Spleen (tissue), 11 donors: ENCODE measurements around the gene PARP6. TPM values are rescaled to one million over a fixed set of nuclear protein-coding genes. Genes with fewer than 3 reads are reported as not detected.

ENCODE experiments used
- DNase-seq: peaks from one replicate; pipeline ENCODE4 v3.0.0-alpha.2; 2020
- H3K27ac ChIP-seq, 8 donors: fragments of 200-600 bp; sonication (generic) in 7 of 8; 1 replicate in 4 of 8; 2 replicates in 4 of 8; pipeline versions ENCODE4 v1.5.0 to v1.8.0; 2016 to 2021; ENCODE audit warnings: inconsistent platforms in 4 of 8, mild to moderate bottlenecking in 4 of 8, moderate library complexity in 1 of 8
- H3K27me3 ChIP-seq, 7 donors: fragments of 200-600 bp; sonication (generic) in 6 of 7; replicated peaks in 1 of 7; 1 replicate in 4 of 7; 2 replicates in 3 of 7; pipeline versions ENCODE4 v1.5.0 to v1.8.0; 2016 to 2021; ENCODE audit warnings: inconsistent platforms in 3 of 7, mild to moderate bottlenecking in 1 of 7
- H3K36me3 ChIP-seq, 6 donors: fragments of 200-600 bp; sonication (generic) in 5 of 6; 1 replicate in 4 of 6; 2 replicates in 2 of 6; pipeline versions ENCODE4 v1.5.0 to v1.8.0; 2016 to 2021; ENCODE audit warnings: inconsistent platforms in 2 of 6
- H3K4me1 ChIP-seq, 6 donors: fragments of 200-600 bp; sonication (generic) in 5 of 6; 1 replicate in 3 of 6; 2 replicates in 3 of 6; pipeline versions ENCODE4 v1.5.0 to v1.8.0; 2016 to 2021; ENCODE audit warnings: inconsistent platforms in 3 of 6
- H3K4me3 ChIP-seq, 8 donors: fragments of 200-600 bp; sonication (generic) in 7 of 8; 1 replicate in 4 of 8; 2 replicates in 4 of 8; pipeline versions ENCODE4 v1.5.0 to v1.8.0; 2016 to 2021; ENCODE audit warnings: inconsistent platforms in 4 of 8, mild to moderate bottlenecking in 4 of 8, moderate library complexity in 2 of 8
- H3K9me3 ChIP-seq, 8 donors: fragments of 200-600 bp; sonication (generic) in 7 of 8; 1 replicate in 4 of 8; 2 replicates in 4 of 8; pipeline versions ENCODE4 v1.5.0 to v1.8.0; 2016 to 2021; ENCODE audit warnings: inconsistent platforms in 4 of 8
- POLR2A ChIP-seq, 3 donors: fragments of 450-650 bp; IDR thresholded peaks; one replicate each; pipeline ENCODE4 v1.5.1; 2017; ENCODE audit warnings: antibody characterized with exemption in 3 of 3, mild to moderate bottlenecking in 1 of 3
- POLR2AphosphoS5 ChIP-seq, 3 donors: sonication (generic); formaldehyde crosslinking; IDR thresholded peaks; one replicate each; pipeline ENCODE4 v1.5.1; 2017; ENCODE audit warnings: antibody characterized with exemption in 3 of 3
- WGBS, 5 donors: extraction: QIAGEN DNeasy Blood & Tissue Kit in 3 of 5; methylation state at CpG; one replicate each; pipeline versions ENCODE4 v1.1.5 to v1.1.7; 2013 to 2018; 5-methylcytosine and 5-hydroxymethylcytosine counted together
- intact Hi-C: fragments of 100-400 bp; cut with DNase I; formaldehyde crosslinking; loops from one replicate; pipeline ENCODE4 v1.15.0; 2023; ENCODE audit warnings: low total_unique reads
- polyA plus RNA-seq, 3 donors: library from polyadenylated mRNA; stranded (reverse); fragments of 200-250 nt; gene quantifications; one replicate each; pipeline ENCODE4 v1.2.1, GENCODE V29; 2013
- total RNA-seq, 7 donors: library from RNA; depleted of rRNA in 3 of 7; stranded (reverse); fragments of >200 nt in 3 of 7; fragmentation: NEBNext Ultra II Directional in 4 of 7; extraction: Animal tissue kit (Norgen Biotek cat#: 25700) in 4 of 7; gene quantifications; one replicate each; pipeline versions ENCODE4 v1.1.0 to v1.2.1, GENCODE V29; 2016 to 2021
- TF ChIP-seq, protein P1 (sequence below), 11 experiments: fragments of 200-600 bp in 7 of 11; fragments of 450-650 bp in 4 of 11; sonication (generic) in 4 of 11; IDR thresholded peaks in 8 of 11; conservative IDR thresholded peaks in 3 of 11; 1 replicate in 7 of 11; 2 replicates in 4 of 11; pipeline versions ENCODE4 v1.4.0 to v1.8.0; 2016 to 2021; ENCODE audit warnings: antibody characterized with exemption in 11 of 11, inconsistent platforms in 4 of 11, mild to moderate bottlenecking in 1 of 11
- donor health status: healthy with polysubstance abuse.
- donor health status: DM: no; HTN: no; CAD: no; lungs with moderate emphysema.
- donor health status: DM: no; HTN: no; CAD: no.
- donor health status: Bipolar disorder and iron deficiency.
- donor health status: healthy.
- donor health status: DM: no; HTN: no; CAD: no.
- donor health status: DM: yes; HTN: yes; CAD: no.

The PARP6 gene
- total and polyA plus RNA-seq, 10 donors, result 43.9 to 99.5 (median 69.1) TPM

DNA sequence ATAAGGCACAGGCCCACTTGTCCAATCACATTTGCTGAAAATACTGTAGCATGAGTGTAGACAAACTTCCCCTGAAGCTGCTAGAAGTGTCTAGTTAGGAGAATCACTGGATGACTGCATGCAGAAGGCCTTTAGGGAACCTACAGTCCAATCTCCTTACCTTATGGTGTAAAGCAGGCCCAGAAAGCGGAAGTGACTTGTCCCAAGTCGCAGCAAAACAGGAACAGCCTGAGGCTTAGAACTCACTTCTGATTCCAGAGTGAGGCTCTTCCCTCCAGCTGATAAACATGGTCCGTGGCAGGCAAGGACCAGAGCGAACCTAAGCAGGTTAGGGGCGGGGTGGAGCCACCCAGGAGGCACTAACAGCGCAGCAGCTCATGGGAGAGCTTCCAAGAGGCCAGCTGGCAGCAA is 77.2 kb downstream of the PARP6 start:
- Histone ChIP-seq H3K4me3 (no peak overlapping the region), H3K4me1 (peaks cover 0 to 45% (median 20%) of the 10 kb centered on the region in 6 donors), H3K9me3 (no peaks in the 10 kb centered on the region), H3K36me3 (peaks cover 8 to 23% (median 18%) of the 10 kb centered on the region in 6 donors), H3K27me3 (peaks cover 0 to 59% (median 16%) of the 10 kb centered on the region in 7 donors), H3K27ac (peak overlapping the region in 1 of 8 donors; percentile 42)
- 37 to 62% (median 43%) methylated on average over 5 to 6 of the region's 6 CpGs for WGBS, 5 donors
- no peak for DNase-seq
- no peak for TF ChIP-seq POLR2A (IDR thresholded peaks at IDR 0.05)
- TF ChIP-seq POLR2AphosphoS5 (IDR thresholded peaks at IDR 0.05), result peak in 1 of 3 donors; percentile 20
- intact Hi-C loops, result no loop called here

DNA sequence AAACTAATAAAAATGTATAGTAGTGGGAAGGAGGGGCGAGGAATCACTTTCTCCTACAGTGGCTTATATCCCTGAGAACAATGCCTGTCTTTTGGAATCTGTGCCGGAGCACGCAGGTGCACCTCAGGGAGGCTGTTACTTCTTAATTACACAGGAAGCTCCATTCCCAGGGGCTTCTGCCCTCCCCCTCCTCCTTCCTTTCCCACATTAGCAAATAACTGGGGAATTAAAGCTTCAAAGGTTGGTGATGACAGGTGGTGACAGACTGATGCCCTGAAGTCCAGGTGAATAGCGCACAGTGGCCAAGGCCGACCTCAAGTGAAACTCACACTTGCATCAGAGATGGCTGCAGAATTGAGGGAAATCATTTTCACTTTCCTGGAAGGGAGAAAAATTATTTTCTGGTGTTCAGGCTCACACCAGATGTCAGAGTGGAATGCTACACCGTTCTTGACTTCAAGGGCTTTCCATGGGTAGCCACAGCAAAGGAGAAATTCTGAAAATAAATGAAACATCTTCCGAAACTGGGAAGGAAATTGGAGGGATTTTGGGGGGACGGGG is 78.4 kb downstream of the PARP6 start:
- Histone ChIP-seq H3K4me3 (no peak overlapping the region), H3K9me3 (no peaks in the 10 kb centered on the region), H3K27me3 (peaks cover 0 to 67% (median 16%) of the 10 kb centered on the region in 7 donors), H3K27ac (no peak overlapping the region), H3K36me3 (peaks cover 4 to 11% (median 6%) of the 10 kb centered on the region in 6 donors), H3K4me1 (peaks cover 0 to 36% (median 19%) of the 10 kb centered on the region in 6 donors)
- DNase-seq, result peak; percentile 9
- 76 to 90% (median 89%) methylated on average over 8 of the region's 8 CpGs for WGBS, 5 donors
- no peak for TF ChIP-seq POLR2A (IDR thresholded peaks at IDR 0.05)
- TF ChIP-seq, protein P1, sequence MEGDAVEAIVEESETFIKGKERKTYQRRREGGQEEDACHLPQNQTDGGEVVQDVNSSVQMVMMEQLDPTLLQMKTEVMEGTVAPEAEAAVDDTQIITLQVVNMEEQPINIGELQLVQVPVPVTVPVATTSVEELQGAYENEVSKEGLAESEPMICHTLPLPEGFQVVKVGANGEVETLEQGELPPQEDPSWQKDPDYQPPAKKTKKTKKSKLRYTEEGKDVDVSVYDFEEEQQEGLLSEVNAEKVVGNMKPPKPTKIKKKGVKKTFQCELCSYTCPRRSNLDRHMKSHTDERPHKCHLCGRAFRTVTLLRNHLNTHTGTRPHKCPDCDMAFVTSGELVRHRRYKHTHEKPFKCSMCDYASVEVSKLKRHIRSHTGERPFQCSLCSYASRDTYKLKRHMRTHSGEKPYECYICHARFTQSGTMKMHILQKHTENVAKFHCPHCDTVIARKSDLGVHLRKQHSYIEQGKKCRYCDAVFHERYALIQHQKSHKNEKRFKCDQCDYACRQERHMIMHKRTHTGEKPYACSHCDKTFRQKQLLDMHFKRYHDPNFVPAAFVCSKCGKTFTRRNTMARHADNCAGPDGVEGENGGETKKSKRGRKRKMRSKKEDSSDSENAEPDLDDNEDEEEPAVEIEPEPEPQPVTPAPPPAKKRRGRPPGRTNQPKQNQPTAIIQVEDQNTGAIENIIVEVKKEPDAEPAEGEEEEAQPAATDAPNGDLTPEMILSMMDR (IDR thresholded peaks at IDR 0.05 in 8 of 11, conservative IDR thresholded peaks at IDR 0.05 in 3 of 11), result no peak
- no peak for TF ChIP-seq POLR2AphosphoS5 (IDR thresholded peaks at IDR 0.05)
- intact Hi-C loops, result no loop called here

DNA sequence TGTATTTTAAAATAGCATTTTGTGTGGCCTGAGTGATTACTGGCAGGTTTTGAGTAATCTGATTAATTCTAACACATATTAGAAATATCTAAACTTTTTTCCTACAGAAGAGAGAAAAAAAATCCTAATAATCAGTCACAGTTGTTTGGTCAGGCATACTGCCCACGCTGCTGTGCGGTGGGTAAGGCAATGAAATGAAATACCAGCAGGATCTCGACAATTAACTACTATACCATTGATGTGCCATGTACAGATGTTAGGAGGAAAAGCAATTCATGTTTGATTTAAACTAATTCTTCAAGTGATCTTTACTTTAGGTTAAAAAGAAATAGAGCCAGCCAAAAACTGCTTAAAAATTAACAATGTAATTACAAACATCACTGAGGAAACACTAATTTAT is 79.9 kb downstream of the PARP6 start:
- DNase-seq, result peak; percentile 14
- no peak overlapping the region for H3K4me3 ChIP-seq
- peaks cover 0 to 73% (median 12%) of the 10 kb centered on the region in 7 donors for H3K27me3 ChIP-seq
- no peak for TF ChIP-seq POLR2AphosphoS5 (IDR thresholded peaks at IDR 0.05)
- no peak for TF ChIP-seq POLR2A (IDR thresholded peaks at IDR 0.05)
- TF ChIP-seq, protein P1 (IDR thresholded peaks at IDR 0.05 in 8 of 11, conservative IDR thresholded peaks at IDR 0.05 in 3 of 11), result no peak
- H3K36me3 ChIP-seq, result no peaks in the 10 kb centered on the region
- intact Hi-C loops, result no loop called here
- no peaks in the 10 kb centered on the region for H3K9me3 ChIP-seq
- H3K27ac ChIP-seq, result no peak overlapping the region
- H3K4me1 ChIP-seq, result peaks cover 0 to 23% (median 15%) of the 10 kb centered on the region in 6 donors
- WGBS, 5 donors, result 87 to 95% (median 90%) methylated on average over 3 of the region's 3 CpGs

Other genes with a start within 250 kb of the PARP6 start
- 10 to 100 TPM; 45.0 to 80.9 (median 57.7) TPM for gene MYO9A, start 154.4 kb downstream of the PARP6 start, total RNA-seq
- 1 to 10 TPM; 1.7 to 2.4 (median 2.1) TPM for gene MYO9A, start 154.4 kb downstream of the PARP6 start, polyA plus RNA-seq
- 1 to 10 TPM in 6 of 7 donors, under 1 TPM in 1; 0.93 to 3.0 (median 1.5) TPM for gene SENP8, start 154.2 kb downstream of the PARP6 start, total RNA-seq
- gene SENP8, start 154.2 kb downstream of the PARP6 start, polyA plus RNA-seq, result 1 to 10 TPM in 1 of 3 donors, under 1 TPM in 2; 0.57 to 1.5 (median 0.89) TPM
- under 1 TPM in 1 of 7 donors, not detected in 6; 0.34 TPM for gene GRAMD2A, start 74.8 kb downstream of the PARP6 start, total RNA-seq
- gene GRAMD2A, start 74.8 kb downstream of the PARP6 start, polyA plus RNA-seq, result under 1 TPM; 0.03 to 0.11 (median 0.06) TPM
- gene PKM, start 41.4 kb downstream of the PARP6 start, total RNA-seq, result 100 to 1,000 TPM; 333 to 543 (median 379) TPM
- gene PKM, start 41.4 kb downstream of the PARP6 start, polyA plus RNA-seq, result 100 to 1,000 TPM; 156 to 250 (median 187) TPM
- gene CELF6, start 47.6 kb upstream of the PARP6 start, total RNA-seq, result 1 to 10 TPM; 1.7 to 7.5 (median 2.8) TPM
- gene CELF6, start 47.6 kb upstream of the PARP6 start, polyA plus RNA-seq, result 1 to 10 TPM; 4.4 to 9.2 (median 8.1) TPM
- 100 to 1,000 TPM; 109 to 172 (median 129) TPM for gene HEXA, start 103.5 kb upstream of the PARP6 start, total RNA-seq
- 100 to 1,000 TPM in 2 of 3 donors, 10 to 100 TPM in 1; 99.1 to 104 (median 103) TPM for gene HEXA, start 103.5 kb upstream of the PARP6 start, polyA plus RNA-seq
- gene TMEM202, start 125.8 kb upstream of the PARP6 start, total RNA-seq, result not detected
- not detected for gene TMEM202, start 125.8 kb upstream of the PARP6 start, polyA plus RNA-seq
- 100 to 1,000 TPM in 4 of 7 donors, 10 to 100 TPM in 3; 46.2 to 171 (median 147) TPM for gene ARIH1, start 201.8 kb upstream of the PARP6 start, total RNA-seq
- gene ARIH1, start 201.8 kb upstream of the PARP6 start, polyA plus RNA-seq, result 10 to 100 TPM; 14.8 to 24.2 (median 15.5) TPM